ENCODE data around the gene ANGPTL8. TPM values are rescaled to one million over a fixed set of nuclear protein-coding genes. Genes with fewer than 3 reads are reported as not detected.

The ANGPTL8 gene
- total and polyA plus RNA-seq, 9 of the 15 experiments (the other 6 are each of a cell fraction or from before 2014, with no cell fraction given): not detected

DNA sequence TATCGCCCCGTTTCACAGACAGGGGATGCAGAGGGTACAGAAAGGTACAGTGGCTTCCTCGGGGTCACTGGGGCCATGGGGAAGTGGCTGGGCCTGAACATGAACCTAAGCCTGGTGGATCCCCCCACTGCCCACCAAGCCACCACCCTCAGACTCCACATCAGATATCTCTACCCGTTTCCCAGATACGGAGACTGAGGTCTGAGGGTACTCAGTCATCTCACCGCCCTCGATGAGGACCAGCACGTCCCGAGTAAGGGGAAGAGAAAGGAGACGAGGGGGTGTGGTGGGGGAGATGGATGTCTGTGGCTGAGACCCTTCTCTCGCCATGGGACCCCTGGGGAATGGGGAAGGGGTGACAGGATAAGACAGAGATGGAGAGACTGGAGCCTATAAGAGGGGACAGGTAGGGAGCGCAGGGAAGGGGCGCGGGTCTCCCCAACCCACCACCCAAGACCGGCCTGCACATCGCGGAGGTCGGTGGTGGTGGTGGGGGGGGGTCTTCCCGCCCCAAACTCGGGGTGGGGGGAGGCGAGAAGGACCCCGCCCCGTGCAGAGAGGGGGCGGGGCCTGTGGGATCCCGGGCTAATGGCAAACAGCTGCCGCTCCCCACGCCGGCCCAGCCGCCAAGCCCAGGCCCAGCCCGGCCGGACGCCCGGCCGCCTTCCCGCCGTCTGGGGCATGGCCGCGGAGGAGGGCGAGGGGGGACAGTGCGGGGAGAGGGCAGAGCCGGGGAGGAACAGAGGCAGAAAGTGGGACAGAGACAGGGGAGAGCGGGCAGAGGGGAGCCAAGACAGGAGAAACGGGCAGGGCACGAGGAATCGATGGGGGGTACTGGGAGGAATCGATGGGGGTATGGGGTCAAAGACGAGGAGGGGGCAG is 42.8 kb upstream of the ANGPTL8 start (continued):
- no peak for TF ChIP-seq ZMIZ1 (IDR thresholded peaks at IDR 0.05; ENCODE audit: low read depth in 2 of 2, low read length in 2 of 2)
- no peak for TF ChIP-seq MCM2 (IDR thresholded peaks at IDR 0.05; ENCODE audit: low read depth)
- no peak for TF ChIP-seq POU5F1 (IDR thresholded peaks at IDR 0.05; ENCODE audit: borderline replicate concordance, low read depth, low read length, partially characterized antibody)
- no peak for TF ChIP-seq BMI1 (IDR thresholded peaks at IDR 0.05; ENCODE audit: low read length)
- TF ChIP-seq SRSF9 (IDR thresholded peaks at IDR 0.05; ENCODE audit: borderline replicate concordance, low read depth, low read length): no peak
- no peak for TF ChIP-seq KLF13 (tag; IDR thresholded peaks at IDR 0.05; ENCODE audit: borderline replicate concordance, low read depth)
- TF ChIP-seq CBFA2T3 (IDR thresholded peaks at IDR 0.05): peak; percentile 6; the same call in 1 of the 2 replicates
- TF ChIP-seq RCOR1 (IDR thresholded peaks at IDR 0.05; ENCODE audit: borderline replicate concordance in 1 of 2, low read depth in 2 of 2, low read length in 2 of 2): peak in 1 of 2 experiments; percentile 51; a peak in 1 of 4 replicates
- no peak for TF ChIP-seq LCOR (CRISPR knock-in tag; IDR thresholded peaks at IDR 0.05)
- TF ChIP-seq ZNF239 (CRISPR knock-in tag; IDR thresholded peaks at IDR 0.05): no peak
- TF ChIP-seq, protein P1, sequence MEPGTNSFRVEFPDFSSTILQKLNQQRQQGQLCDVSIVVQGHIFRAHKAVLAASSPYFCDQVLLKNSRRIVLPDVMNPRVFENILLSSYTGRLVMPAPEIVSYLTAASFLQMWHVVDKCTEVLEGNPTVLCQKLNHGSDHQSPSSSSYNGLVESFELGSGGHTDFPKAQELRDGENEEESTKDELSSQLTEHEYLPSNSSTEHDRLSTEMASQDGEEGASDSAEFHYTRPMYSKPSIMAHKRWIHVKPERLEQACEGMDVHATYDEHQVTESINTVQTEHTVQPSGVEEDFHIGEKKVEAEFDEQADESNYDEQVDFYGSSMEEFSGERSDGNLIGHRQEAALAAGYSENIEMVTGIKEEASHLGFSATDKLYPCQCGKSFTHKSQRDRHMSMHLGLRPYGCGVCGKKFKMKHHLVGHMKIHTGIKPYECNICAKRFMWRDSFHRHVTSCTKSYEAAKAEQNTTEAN (CRISPR knock-in tag; IDR thresholded peaks at IDR 0.05): no peak
- no peak for TF ChIP-seq XRCC5 (IDR thresholded peaks at IDR 0.05; ENCODE audit: low read depth, low read length)
- no peak for TF ChIP-seq CEBPG (CRISPR knock-in tag; IDR thresholded peaks at IDR 0.05)
- no peak for TF ChIP-seq CEBPG (tag; conservative IDR thresholded peaks at IDR 0.05 in 1 of 2, IDR thresholded peaks at IDR 0.05 in 1 of 2)
- peak; percentile 20 for TF ChIP-seq DACH1 (IDR thresholded peaks at IDR 0.05; ENCODE audit: partially characterized antibody)
- no peak for TF ChIP-seq ZNF253 (CRISPR knock-in tag; conservative IDR thresholded peaks at IDR 0.05)
- TF ChIP-seq GMEB1 (CRISPR knock-in tag; IDR thresholded peaks at IDR 0.05): no peak
- no peak; the same call in 1 of the 2 replicates for TF ChIP-seq POLR2A (conservative IDR thresholded peaks at IDR 0.05)
- no peak for TF ChIP-seq CREB1 (IDR thresholded peaks at IDR 0.05)
- no peak for TF ChIP-seq CREB1 (CRISPR knock-in tag; IDR thresholded peaks at IDR 0.05)
- TF ChIP-seq CAMTA2 (CRISPR knock-in tag; conservative IDR thresholded peaks at IDR 0.05): no peak
- TF ChIP-seq ESRRA (IDR thresholded peaks at IDR 0.05; ENCODE audit: borderline replicate concordance, low read depth): no peak

Data from K562 (cell line).